Transverse colon (tissue), 4 donors: Measurements from ENCODE around the gene NMB. TPM values are rescaled to one million over a fixed set of nuclear protein-coding genes. Genes with fewer than 3 reads are reported as not detected.
A peak's percentile ranks its signal among the peaks of the same experiment; 100 is the strongest.

Experiments
- DNase-seq: peaks from one replicate; pipeline ENCODE4 v3.0.0-alpha.2; 2019
- H3K27ac ChIP-seq, 4 donors: fragments of 200-600 bp; sonication (generic); 2 replicates each; pipeline ENCODE4 v1.5.1; 2016 to 2018; ENCODE audit warnings: inconsistent platforms in 4 of 4
- H3K27me3 ChIP-seq: fragments of 200-600 bp; sonication (generic); 2 replicates; pipeline ENCODE4 v1.5.1; 2017; ENCODE audit warnings: inconsistent platforms
- H3K36me3 ChIP-seq, 4 donors: fragments of 200-600 bp; sonication (generic); 2 replicates each; pipeline ENCODE4 v1.5.1; 2017 to 2019; ENCODE audit warnings: inconsistent platforms in 4 of 4
- H3K4me1 ChIP-seq, 4 donors: fragments of 200-600 bp; sonication (generic); 2 replicates each; pipeline ENCODE4 v1.5.1; 2017 to 2020; ENCODE audit warnings: inconsistent platforms in 4 of 4
- H3K4me3 ChIP-seq, 4 donors: fragments of 200-600 bp; sonication (generic); 1 replicate in 1 of 4; 2 replicates in 3 of 4; pipeline versions ENCODE4 v1.5.1 to v1.6.1; 2017 to 2019; ENCODE audit warnings: inconsistent platforms in 4 of 4
- H3K9me3 ChIP-seq, 2 donors: fragments of 200-600 bp; sonication (generic); 2 replicates each; pipeline ENCODE4 v1.5.1; 2017 to 2019; ENCODE audit warnings: inconsistent platforms in 2 of 2
- CTCF ChIP-seq, 5 experiments: fragments of 200-600 bp in 3 of 5; fragments of 450-650 bp in 2 of 5; sonication (generic) in 3 of 5; IDR thresholded peaks; 1 replicate in 2 of 5; 2 replicates in 3 of 5; pipeline ENCODE4 v1.5.1; 2016 to 2017; ENCODE audit warnings: antibody characterized with exemption in 5 of 5, inconsistent platforms in 3 of 5, mild to moderate bottlenecking in 2 of 5, moderate library complexity in 1 of 5
- EP300 ChIP-seq: sonication (generic); formaldehyde crosslinking; IDR thresholded peaks from one replicate; pipeline ENCODE4 v1.6.1; 2017; ENCODE audit warnings: antibody characterized with exemption, low read depth
- POLR2A ChIP-seq: fragments of 450-650 bp; IDR thresholded peaks from one replicate; pipeline ENCODE4 v1.6.1; 2016; ENCODE audit warnings: antibody characterized with exemption, mild to moderate bottlenecking, moderate library complexity
- POLR2AphosphoS5 ChIP-seq, 3 donors: sonication (generic); formaldehyde crosslinking; IDR thresholded peaks; one replicate each; pipeline ENCODE4 v1.6.1; 2016; ENCODE audit warnings: antibody characterized with exemption in 3 of 3
- WGBS, 2 donors: methylation state at CpG; one replicate each; pipeline ENCODE4 v1.1.5; 2018; ENCODE audit warnings: low coverage in 1 of 2; 5-methylcytosine and 5-hydroxymethylcytosine counted together
- in situ Hi-C, 4 donors: fragments of 200-750 bp; cut with MboI; loops; one replicate each; pipeline versions ENCODE4 v1.15.0 to v1.15.1; 2017; ENCODE audit warnings: low sequenced_read_pairs in 3 of 4, low pct_ligation_motif_present in 1 of 4, low pct_unique_long_range_greater_than_20kb in 1 of 4
- intact Hi-C: fragments of 100-400 bp; cut with DNase I; formaldehyde crosslinking; loops from one replicate; pipeline ENCODE4 v1.15.1; 2023; ENCODE audit warnings: low total_unique reads
- total RNA-seq, 4 donors: library from RNA; depleted of rRNA; stranded (reverse); fragments of >200 nt; gene quantifications; one replicate each; pipeline ENCODE4 v1.1.0, GENCODE V29; 2016

Gene NMB
- total RNA-seq, 4 donors from 2014 or later, result 2.3 to 2.4 TPM; not detected in 2

GRCh38 chr15:84654689-84655453 lies 3.1 kb downstream of the NMB start:
- peak; percentile 86 for DNase-seq
- Histone ChIP-seq H3K9me3 (no peaks in the 10 kb centered on the region), H3K27me3 (no peaks in the 10 kb centered on the region), H3K36me3 (peaks cover 0 to 10% (median under 1%) of the 10 kb centered on the region in 4 donors), H3K4me1 (peaks cover 11 to 31% (median 27%) of the 10 kb centered on the region in 4 donors), H3K4me3 (peak overlapping the region; percentile 72 to 88 (median 82)), H3K27ac (peak overlapping the region; percentile 87 to 97 (median 94))
- intact Hi-C loops, result no loop called here
- TF ChIP-seq EP300 (no peak), POLR2AphosphoS5 (IDR thresholded peaks at IDR 0.05) (peak in 2 of 3 donors; percentile 29 to 30), CTCF (IDR thresholded peaks at IDR 0.05) (peak; percentile 59 to 86 (median 62))
- WGBS, 2 donors, result 1 to 6% methylated on average over 11 to 19 of the region's 19 CpGs
- in situ Hi-C loops, result loop anchor here in 1 of 4 donors (25.0 kb wide), 1 partner anchor 107 kb away; no protein-coding TSS in a partner anchor

GRCh38 chr15:84653910-84654688 lies 3.9 kb downstream of the NMB start, which contains the start of gene WDR73:
WDR73 (minus strand) TSS chr15:84654283; CDS start chr15:84654274, 9 bp downstream.
- peak within 1 kb of the TSS; percentile 72 to 88 (median 82) for H3K4me3 ChIP-seq
- intact Hi-C loops (no loop called here), in situ Hi-C loops (loop anchor here in 1 of 4 donors (25.0 kb wide), 1 partner anchor 108 kb away; no protein-coding TSS in a partner anchor)
- no peaks in the 10 kb centered on the region for H3K9me3 ChIP-seq
- no peaks in the 10 kb centered on the region for H3K27me3 ChIP-seq
- peaks cover 11 to 31% (median 27%) of the 10 kb centered on the region in 4 donors for H3K4me1 ChIP-seq
- H3K36me3 ChIP-seq, result peaks cover 0 to 16% (median 4%) of the 10 kb centered on the region in 4 donors
- H3K27ac ChIP-seq, result peak within 1 kb of the TSS; percentile 87 to 97 (median 94)
- DNase-seq, result peak; percentile 98
- WGBS, 2 donors, result 1% methylated on average over 7 to 34 of the region's 49 CpGs
- TF ChIP-seq EP300, result no peak
- TF ChIP-seq POLR2A, result peak; percentile 71
- TF ChIP-seq CTCF (IDR thresholded peaks at IDR 0.05), result no peak
- peak; percentile 58 to 84 (median 78) for TF ChIP-seq POLR2AphosphoS5 (IDR thresholded peaks at IDR 0.05)

GRCh38 chr15:84653584-84653909 lies 4.5 kb downstream of the NMB start:
- TF ChIP-seq POLR2A (no peak), CTCF (IDR thresholded peaks at IDR 0.05) (no peak), EP300 (no peak), POLR2AphosphoS5 (IDR thresholded peaks at IDR 0.05) (no peak)
- no peak for DNase-seq
- Histone ChIP-seq H3K9me3 (no peaks in the 10 kb centered on the region), H3K36me3 (peaks cover 0 to 21% (median 6%) of the 10 kb centered on the region in 4 donors), H3K27me3 (no peaks in the 10 kb centered on the region), H3K4me1 (peaks cover 11 to 31% (median 24%) of the 10 kb centered on the region in 4 donors), H3K4me3 (peak overlapping the region; percentile 72 to 88 (median 82)), H3K27ac (peak overlapping the region; percentile 87 to 97 (median 94))
- intact Hi-C loops, result no loop called here
- in situ Hi-C loops, result loop anchor here in 1 of 4 donors (25.0 kb wide), 1 partner anchor 109 kb away; no protein-coding TSS in a partner anchor
- 17 to 40% methylated on average over 1 to 7 of the region's 7 CpGs for WGBS, 2 donors

GRCh38 chr15:84649706-84650105 lies 8.3 kb downstream of the NMB start:
- H3K36me3 ChIP-seq, result peaks cover 0 to 60% (median 26%) of the 10 kb centered on the region in 4 donors
- H3K4me3 ChIP-seq, result no peak overlapping the region
- H3K27ac ChIP-seq, result no peak overlapping the region

More at GRCh38 chr15:84649706-84650105, 8.3 kb downstream of the NMB start:
- in situ Hi-C loops (loop anchor here in 1 of 4 donors (25.0 kb wide), 1 partner anchor 113 kb away; no protein-coding TSS in a partner anchor), intact Hi-C loops (no loop called here)
- peaks cover 5 to 17% (median 11%) of the 10 kb centered on the region in 4 donors for H3K4me1 ChIP-seq
- H3K9me3 ChIP-seq, result no peaks in the 10 kb centered on the region
- no peaks in the 10 kb centered on the region for H3K27me3 ChIP-seq
- no peak for TF ChIP-seq POLR2AphosphoS5 (IDR thresholded peaks at IDR 0.05)
- 87% methylated on average over 2 of the region's 2 CpGs; no CpG with 5 or more reads in 1 of the 2 donors for WGBS, 2 donors
- no peak for DNase-seq
